Adrenal gland (tissue), 12 donors: ENCODE measurements around the gene PNRC1. TPM values are rescaled to one million over a fixed set of nuclear protein-coding genes. Genes with fewer than 3 reads are reported as not detected.

Experiments
- DNase-seq, 7 donors: peaks; one replicate each; pipeline ENCODE4 v3.0.0-alpha.2; 2019 to 2020
- H3K27ac ChIP-seq, 5 donors: fragments of 200-600 bp; sonication (generic) in 4 of 5; 1 replicate in 3 of 5; 2 replicates in 2 of 5; pipeline versions ENCODE4 v1.5.1 to v1.8.0; 2016 to 2020; ENCODE audit warnings: mild to moderate bottlenecking in 1 of 5
- H3K27me3 ChIP-seq: fragments of 200-600 bp; 2 replicates; pipeline ENCODE4 v1.8.0; 2021
- H3K36me3 ChIP-seq, 2 donors: fragments of 200-600 bp; replicated peaks in 1 of 2; 1 replicate in 1 of 2; 2 replicates in 1 of 2; pipeline versions ENCODE4 v1.5.1 to v1.8.0; 2018 to 2022
- H3K4me1 ChIP-seq, 2 donors: fragments of 200-600 bp; replicated peaks in 1 of 2; 1 replicate in 1 of 2; 2 replicates in 1 of 2; pipeline versions ENCODE4 v1.5.1 to v1.8.0; 2018 to 2021
- H3K4me3 ChIP-seq, 4 donors: fragments of 200-600 bp; sonication (generic) in 3 of 4; one replicate each; pipeline ENCODE4 v1.5.1; 2016 to 2018
- H3K9me3 ChIP-seq, 3 donors: fragments of 200-600 bp; sonication (generic) in 1 of 3; replicated peaks in 1 of 3; 1 replicate in 2 of 3; 2 replicates in 1 of 3; pipeline versions ENCODE4 v1.5.1 to v1.8.0; 2016 to 2021
- CTCF ChIP-seq, 6 experiments: fragments of 450-650 bp in 4 of 6; fragments of 200-600 bp in 2 of 6; sonication (generic) in 1 of 6; IDR thresholded peaks; 1 replicate in 5 of 6; 2 replicates in 1 of 6; pipeline versions ENCODE4 v1.5.1 to v1.8.0; 2016 to 2021; ENCODE audit warnings: antibody characterized with exemption in 6 of 6, mild to moderate bottlenecking in 2 of 6, moderate library complexity in 1 of 6
- POLR2A ChIP-seq, 2 donors: fragments of 450-650 bp; IDR thresholded peaks; one replicate each; pipeline ENCODE4 v1.6.1; 2017; ENCODE audit warnings: antibody characterized with exemption in 2 of 2, mild to moderate bottlenecking in 2 of 2, moderate library complexity in 1 of 2
- whole genome bisulfite sequencing, 4 donors: extraction: QIAGEN DNeasy Blood & Tissue Kit in 2 of 4; methylation state at CpG; one replicate each; pipeline versions ENCODE4 v1.1.5 to v1.1.7; 2013 to 2017; 5-methylcytosine and 5-hydroxymethylcytosine counted together
- intact Hi-C, 2 donors: fragments of 100-400 bp; cut with DNase I; formaldehyde crosslinking; loops; one replicate each; pipeline versions ENCODE4 v1.14.1 to v1.15.0; 2022 to 2023
- polyA plus RNA-seq, 3 donors: library from polyadenylated mRNA; stranded (reverse); fragments of 200-250 nt in 2 of 3; fragments of 350-450 nt in 1 of 3; fragmentation: Illumina TruSeq in 1 of 3; extraction: RNeasy Lipid Tissue Mini Kit (QIAGEN cat#74804) in 1 of 3; gene quantifications; one replicate each; pipeline ENCODE4 v1.2.3, GENCODE V29; 2013 to 2014
- total RNA-seq, 9 donors: library from RNA; depleted of rRNA in 4 of 9; stranded (reverse); fragments of >200 nt in 4 of 9; fragments of 120-200 nt in 1 of 9; fragmentation: NEBNext Ultra II Directional in 1 of 9; extraction: Animal tissue kit (Norgen Biotek cat#: 25700) in 1 of 9; gene quantifications; one replicate each; pipeline versions ENCODE4 v1.1.0 to v1.2.4, GENCODE V29; 2013 to 2023
- donor health status: healthy with polysubstance abuse.
- donor health status: Bipolar disorder and iron deficiency.
- donor health status: DM: yes; HTN: yes; CAD: no.
- donor health status: DM: no; HTN: no; CAD: no.
- donor health status: DM: no; HTN: no; CAD: no.
- donor health status: DM: yes; HTN: yes; CAD: no.

The PNRC1 gene
- total and polyA plus RNA-seq, 12 donors, result 65.5 to 359 (median 220) TPM

GRCh38 chr6:89081129-89081422, 525 bp downstream of the PNRC1 start:
- peaks cover 0 to 32% of the 10 kb centered on the region in 2 donors for H3K36me3 ChIP-seq
- no peaks in the 10 kb centered on the region for H3K27me3 ChIP-seq
- WGBS, 4 donors, result 0 to 1% methylated on average over 34 to 36 of the region's 36 CpGs; no CpG with 5 or more reads in 2 of the 4 donors
- peak overlapping the region; percentile 87 to 99 (median 97) for H3K4me3 ChIP-seq
- no peak for TF ChIP-seq POLR2A (IDR thresholded peaks at IDR 0.05)
- peak in 1 of 6 experiments; percentile 11 for TF ChIP-seq CTCF (IDR thresholded peaks at IDR 0.05)
- peaks cover 15 to 33% of the 10 kb centered on the region in 2 donors for H3K4me1 ChIP-seq
- no peaks in the 10 kb centered on the region for H3K9me3 ChIP-seq
- H3K27ac ChIP-seq, result peak overlapping the region; percentile 98 to 100 (median 100)
- intact Hi-C loops, result loop anchor here in 1 of 2 donors (5.0 kb wide), 1 partner anchor 44 kb away; no protein-coding TSS in a partner anchor
- DNase-seq, result no peak

GRCh38 chr6:89081423-89082322, 1.1 kb downstream of the PNRC1 start:
- Histone ChIP-seq H3K27me3 (no peaks in the 10 kb centered on the region), H3K27ac (peak overlapping the region; percentile 98 to 100 (median 100)), H3K9me3 (no peaks in the 10 kb centered on the region), H3K4me1 (peaks cover 15 to 33% of the 10 kb centered on the region in 2 donors), H3K4me3 (peak overlapping the region; percentile 87 to 99 (median 97)), H3K36me3 (peaks cover 0 to 32% of the 10 kb centered on the region in 2 donors)
- TF ChIP-seq CTCF (IDR thresholded peaks at IDR 0.05), result no peak
- peak; percentile 83 to 84 for TF ChIP-seq POLR2A (IDR thresholded peaks at IDR 0.05)
- intact Hi-C loops, result loop anchor here in 1 of 2 donors (5.0 kb wide), 1 partner anchor 44 kb away; no protein-coding TSS in a partner anchor
- 0% methylated on average over 7 to 69 of the region's 69 CpGs for WGBS, 4 donors
- peak; percentile 98 to 100 (median 99) for DNase-seq

DNA sequence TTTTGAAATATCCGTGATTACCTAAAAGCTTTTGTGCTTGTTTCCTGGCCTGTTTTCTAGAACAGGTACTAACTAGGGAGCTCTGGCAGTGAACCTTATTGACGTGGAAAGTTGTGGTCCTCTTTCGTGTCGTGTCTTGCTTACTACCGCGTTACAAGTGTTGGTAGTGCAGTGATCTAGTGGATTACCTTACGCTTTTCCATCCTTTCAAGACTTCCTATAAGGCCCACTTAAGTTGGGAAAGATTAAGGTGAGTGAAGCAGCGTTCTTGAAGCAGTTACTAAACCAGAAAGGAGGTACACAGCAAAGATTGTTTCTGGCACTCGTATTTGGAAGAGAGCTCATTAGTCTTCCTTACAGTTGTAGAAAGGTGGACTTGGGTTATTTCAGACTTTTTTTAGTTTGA, 1.9 kb downstream of the PNRC1 start:
- Histone ChIP-seq H3K36me3 (peaks cover 0 to 32% of the 10 kb centered on the region in 2 donors), H3K9me3 (no peaks in the 10 kb centered on the region), H3K27ac (peak overlapping the region; percentile 50 to 100 (median 100)), H3K4me1 (peaks cover 15 to 41% of the 10 kb centered on the region in 2 donors), H3K4me3 (peak overlapping the region; percentile 35 to 97 (median 76)), H3K27me3 (no peaks in the 10 kb centered on the region)
- no peak for DNase-seq
- intact Hi-C loops, result loop anchor here in 1 of 2 donors (5.0 kb wide), 1 partner anchor 45 kb away; no protein-coding TSS in a partner anchor
- WGBS, 4 donors, result 0 to 1% (median 1%) methylated on average over 9 of the region's 9 CpGs
- TF ChIP-seq POLR2A (IDR thresholded peaks at IDR 0.05) (no peak), CTCF (IDR thresholded peaks at IDR 0.05) (no peak)

DNA sequence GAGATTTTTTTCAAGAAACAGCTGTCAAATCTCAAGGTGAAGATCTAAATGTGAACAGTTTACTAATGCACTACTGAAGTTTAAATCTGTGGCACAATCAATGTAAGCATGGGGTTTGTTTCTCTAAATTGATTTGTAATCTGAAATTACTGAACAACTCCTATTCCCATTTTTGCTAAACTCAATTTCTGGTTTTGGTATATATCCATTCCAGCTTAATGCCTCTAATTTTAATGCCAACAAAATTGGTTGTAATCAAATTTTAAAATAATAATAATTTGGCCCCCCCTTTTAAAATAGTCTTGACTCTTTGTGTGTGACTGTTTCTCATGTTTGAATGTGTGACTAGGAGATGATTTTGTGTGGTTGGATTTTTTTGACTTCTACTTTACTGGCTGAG, 4.0 kb downstream of the PNRC1 start:
- no peak for TF ChIP-seq CTCF (IDR thresholded peaks at IDR 0.05)
- no peak for TF ChIP-seq POLR2A (IDR thresholded peaks at IDR 0.05)
- H3K27ac ChIP-seq, result peak overlapping the region in 3 of 5 donors; percentile 1 to 30 (median 28)
- intact Hi-C loops, result loop anchor here in 1 of 2 donors (5.0 kb wide), 1 partner anchor 47 kb away; no protein-coding TSS in a partner anchor
- peak overlapping the region in 1 of 4 donors; percentile 97 for H3K4me3 ChIP-seq
- H3K27me3 ChIP-seq, result no peaks in the 10 kb centered on the region
- peaks cover 15 to 38% of the 10 kb centered on the region in 2 donors for H3K4me1 ChIP-seq
- DNase-seq, result no peak
- no peaks in the 10 kb centered on the region for H3K9me3 ChIP-seq
- peaks cover 0 to 32% of the 10 kb centered on the region in 2 donors for H3K36me3 ChIP-seq
